Thyroid gland (tissue), 4 donors: Measurements from ENCODE around the gene JADE1.

Source experiments
- POLR2A ChIP-seq, 2 donors: fragments of 450-650 bp; IDR thresholded peaks; one replicate each; pipeline ENCODE4 v1.6.1; 2017; ENCODE audit warnings: antibody characterized with exemption in 2 of 2, mild to moderate bottlenecking in 2 of 2, moderate library complexity in 1 of 2
- TF ChIP-seq, protein P1 (sequence below), 6 experiments: fragments of 200-600 bp in 3 of 6; fragments of 450-650 bp in 3 of 6; sonication (generic) in 3 of 6; IDR thresholded peaks; one replicate each; pipeline ENCODE4 v1.5.1; 2016 to 2019; ENCODE audit warnings: antibody characterized with exemption in 6 of 6, mild to moderate bottlenecking in 2 of 6, inconsistent platforms in 1 of 6, moderate library complexity in 1 of 6

DNA sequence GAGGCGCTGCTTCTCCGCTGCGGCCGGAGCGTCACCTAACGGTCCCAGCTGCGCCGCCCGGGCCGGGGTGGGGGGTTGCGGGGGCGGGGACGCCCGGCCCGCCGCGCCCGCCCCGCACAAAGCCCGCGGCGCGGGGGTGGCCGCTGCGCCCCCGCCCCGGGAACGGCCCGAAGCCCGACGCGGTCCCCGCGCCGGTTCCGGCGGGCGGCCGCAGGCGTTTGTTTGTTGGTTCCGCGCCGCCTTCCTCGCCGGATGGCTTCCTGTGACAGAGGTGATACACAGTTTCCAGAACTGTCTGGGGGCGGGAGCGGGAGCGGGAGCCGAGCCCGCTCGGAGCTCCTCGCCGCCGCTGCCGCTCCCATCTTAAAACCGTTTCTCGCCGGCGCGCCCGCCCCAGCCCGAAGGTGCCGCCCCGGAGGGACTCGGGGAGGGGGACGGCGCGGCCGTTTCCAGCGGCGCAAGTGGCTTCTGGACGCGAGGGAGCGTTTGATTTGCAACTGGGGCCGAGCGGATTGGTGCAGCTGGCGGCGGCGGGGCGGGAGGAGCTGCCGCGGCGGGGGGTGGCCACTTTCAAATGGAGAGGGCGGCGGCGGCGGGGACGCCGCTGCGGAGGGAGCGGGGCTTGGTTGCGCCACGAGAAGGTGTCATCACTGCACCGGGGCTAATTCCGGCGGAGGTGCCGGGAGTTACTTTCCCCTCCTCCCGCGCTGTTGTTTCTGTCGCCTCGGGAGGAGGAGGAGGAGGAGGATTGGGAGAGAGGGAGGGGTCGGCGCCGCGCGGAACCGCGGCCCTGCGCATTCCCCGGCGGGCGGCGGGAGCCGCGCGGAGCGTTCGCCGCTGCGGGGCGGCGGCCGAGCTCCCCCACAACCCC is 2.3 kb downstream of the JADE1 start:
- TF ChIP-seq POLR2A (IDR thresholded peaks at IDR 0.05), result peak in 1 of 2 donors; percentile 76
- TF ChIP-seq, protein P1, sequence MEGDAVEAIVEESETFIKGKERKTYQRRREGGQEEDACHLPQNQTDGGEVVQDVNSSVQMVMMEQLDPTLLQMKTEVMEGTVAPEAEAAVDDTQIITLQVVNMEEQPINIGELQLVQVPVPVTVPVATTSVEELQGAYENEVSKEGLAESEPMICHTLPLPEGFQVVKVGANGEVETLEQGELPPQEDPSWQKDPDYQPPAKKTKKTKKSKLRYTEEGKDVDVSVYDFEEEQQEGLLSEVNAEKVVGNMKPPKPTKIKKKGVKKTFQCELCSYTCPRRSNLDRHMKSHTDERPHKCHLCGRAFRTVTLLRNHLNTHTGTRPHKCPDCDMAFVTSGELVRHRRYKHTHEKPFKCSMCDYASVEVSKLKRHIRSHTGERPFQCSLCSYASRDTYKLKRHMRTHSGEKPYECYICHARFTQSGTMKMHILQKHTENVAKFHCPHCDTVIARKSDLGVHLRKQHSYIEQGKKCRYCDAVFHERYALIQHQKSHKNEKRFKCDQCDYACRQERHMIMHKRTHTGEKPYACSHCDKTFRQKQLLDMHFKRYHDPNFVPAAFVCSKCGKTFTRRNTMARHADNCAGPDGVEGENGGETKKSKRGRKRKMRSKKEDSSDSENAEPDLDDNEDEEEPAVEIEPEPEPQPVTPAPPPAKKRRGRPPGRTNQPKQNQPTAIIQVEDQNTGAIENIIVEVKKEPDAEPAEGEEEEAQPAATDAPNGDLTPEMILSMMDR (IDR thresholded peaks at IDR 0.05), result no peak
